ENCODE data around the gene DIPK1B.

DNA sequence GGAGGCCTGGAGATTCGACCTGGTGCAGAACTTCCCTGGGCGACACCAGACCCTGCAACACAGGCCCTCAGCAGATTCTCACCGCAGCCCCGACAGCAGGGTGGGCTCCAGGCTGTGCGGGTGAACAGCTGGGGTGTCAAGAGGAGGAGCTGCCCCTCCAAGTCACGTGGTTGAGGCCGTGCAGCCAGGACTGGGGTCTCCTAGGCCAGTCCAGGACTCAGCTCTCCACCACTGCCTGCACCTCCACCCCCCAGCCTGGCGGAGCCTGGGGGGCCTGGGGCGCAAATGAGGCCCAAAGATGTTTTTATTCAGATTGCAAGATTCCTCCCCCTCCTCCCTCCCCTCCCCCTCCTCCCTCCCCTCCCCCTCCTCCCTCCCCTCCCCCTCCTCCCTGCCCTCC is 15.9 kb upstream of the DIPK1B start:
- TF ChIP-seq, protein P1, sequence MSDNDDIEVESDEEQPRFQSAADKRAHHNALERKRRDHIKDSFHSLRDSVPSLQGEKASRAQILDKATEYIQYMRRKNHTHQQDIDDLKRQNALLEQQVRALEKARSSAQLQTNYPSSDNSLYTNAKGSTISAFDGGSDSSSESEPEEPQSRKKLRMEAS (IDR thresholded peaks at IDR 0.05; ENCODE audit: insufficient read depth, insufficient read length), result no peak
- TF ChIP-seq MYC (IDR thresholded peaks at IDR 0.05; ENCODE audit: low read depth, low read length), result no peak
